A673 (cell line): ENCODE measurements around the gene MRRF. TPM values are rescaled to one million over a fixed set of nuclear protein-coding genes. Genes with fewer than 3 reads are reported as not detected.

ENCODE experiments used
- BruUV-seq: library from RNA; stranded (reverse); fragments of 400-500 nt; replicated peaks from 2 replicates; lab custom pipeline; 2021; lab: Mats Ljungman, UMichigan
- CTCF ChIA-PET: fragments of 300-600 bp; sonication (Branson Sonifier 250); formaldehyde crosslinking; loops from one replicate; lab custom pipeline; 2022; ENCODE audit warnings: antibody characterized with exemption; lab: Charles Lee
- POLR2A ChIA-PET: fragments of 300-600 bp; sonication (Branson Sonifier 250); formaldehyde crosslinking; loops from one replicate; lab custom pipeline; 2022; ENCODE audit warnings: antibody characterized with exemption; ENCODE audit not compliant: low non-redundant PET; lab: Charles Lee
- DNase-seq: peaks from one replicate; pipeline ENCODE4 v3.0.0-alpha.2; 2015; ENCODE audit warnings: low spot score
- H3K27ac ChIP-seq: fragments of 200-600 bp; sonication (generic); 2 replicates; pipeline ENCODE4 v1.5.1; 2016; ENCODE audit warnings: mixed run types, low read depth, mild to moderate bottlenecking, mixed read lengths, antibody characterized with exemption, low read length; ENCODE audit not compliant: poor library complexity, severe bottlenecking
- H3K27me3 ChIP-seq: fragments of 200-600 bp; sonication (generic); replicated peaks from 2 replicates; pipeline ENCODE4 v1.6.1; 2017; ENCODE audit warnings: mixed run types, low read depth, mild to moderate bottlenecking, mixed read lengths, antibody characterized with exemption, low read length; ENCODE audit not compliant: insufficient read depth, poor library complexity
- H3K36me3 ChIP-seq: fragments of 200-600 bp; sonication (generic); 2 replicates; pipeline ENCODE4 v1.6.1; 2016; ENCODE audit warnings: mixed run types, mild to moderate bottlenecking, mixed read lengths, antibody characterized with exemption, low read length; ENCODE audit not compliant: insufficient read depth, poor library complexity, severe bottlenecking
- H3K4me1 ChIP-seq: fragments of 200-600 bp; sonication (generic); 2 replicates; pipeline ENCODE4 v1.6.1; 2017; ENCODE audit warnings: mixed run types, mild to moderate bottlenecking, mixed read lengths, antibody characterized with exemption, low read length; ENCODE audit not compliant: insufficient read depth, poor library complexity, severe bottlenecking
- H3K4me3 ChIP-seq: fragments of 200-600 bp; sonication (generic); 2 replicates; pipeline ENCODE4 v1.5.1; 2016; ENCODE audit warnings: low read depth, mixed run types, mild to moderate bottlenecking, mixed read lengths, low read length; ENCODE audit not compliant: poor library complexity, severe bottlenecking
- H3K9me3 ChIP-seq: fragments of 200-600 bp; sonication (generic); 2 replicates; pipeline ENCODE4 v1.6.1; 2016; ENCODE audit warnings: mixed run types, low read depth, mild to moderate bottlenecking, mixed read lengths, antibody characterized with exemption, low read length; ENCODE audit not compliant: poor library complexity, severe bottlenecking
- CTCF ChIP-seq: fragments of 300-800, 200-600 bp; sonication (generic); conservative IDR thresholded peaks from 2 replicates; pipeline ENCODE4 v1.5.1; 2017; ENCODE audit warnings: low read depth, mild to moderate bottlenecking, antibody characterized with exemption, low read length, moderate library complexity, mixed read lengths
- EZH2 ChIP-seq: fragments of 200-600 bp; sonication (generic); IDR thresholded peaks from 2 replicates; pipeline ENCODE4 v1.6.1; 2017; ENCODE audit warnings: borderline replicate concordance, low read depth, mild to moderate bottlenecking, mixed read lengths, antibody characterized with exemption, low read length; ENCODE audit not compliant: poor library complexity, severe bottlenecking
- intact Hi-C: fragments of 100-400 bp; cut with micrococcal nuclease; formaldehyde crosslinking; loops from one replicate; pipeline ENCODE4 v1.10.0; 2022; ENCODE audit not compliant: unreplicated experiment
- total RNA-seq: library from RNA; stranded (reverse); gene quantifications from 2 replicates; pipeline ENCODE4 v1.2.3, GENCODE V29; 2021

MRRF gene
- total RNA-seq, 1 experiment from 2014 or later, result 44.9 TPM

GRCh38 chr9:122276096-122276495, 11.4 kb downstream of the MRRF start:
- H3K4me1 ChIP-seq, result no peaks in the 10 kb centered on the region
- POLR2A ChIA-PET, result no interaction called here
- H3K36me3 ChIP-seq, result peaks cover 37% of the 10 kb centered on the region
- TF ChIP-seq EZH2 (no peak), CTCF (no peak)
- peaks cover 21% of the 10 kb centered on the region for H3K9me3 ChIP-seq
- no peak overlapping the region for H3K4me3 ChIP-seq
- intact Hi-C loops, result no loop called here
- CTCF ChIA-PET, result no interaction called here
- BruUV-seq, result no TSS peak
- H3K27me3 ChIP-seq, result no peaks in the 10 kb centered on the region
- no peak for DNase-seq
- no peak overlapping the region for H3K27ac ChIP-seq

- no peak for TF ChIP-seq EZH2
- TF ChIP-seq CTCF, result no peak
- H3K4me1 ChIP-seq, result no peaks in the 10 kb centered on the region
- DNase-seq, result no peak
- BruUV-seq, result no TSS peak
- ChIA-PET POLR2A (no interaction called here), CTCF (no interaction called here)
- no peaks in the 10 kb centered on the region for H3K27me3 ChIP-seq
- H3K36me3 ChIP-seq, result peaks cover 28% of the 10 kb centered on the region
- H3K9me3 ChIP-seq, result peaks cover 21% of the 10 kb centered on the region
- no peak overlapping the region for H3K4me3 ChIP-seq
- intact Hi-C loops, result no loop called here
- no peak overlapping the region for H3K27ac ChIP-seq
These were observed 12.7 kb downstream of the MRRF start for GRCh38 chr9:122277285-122277897.

DNA sequence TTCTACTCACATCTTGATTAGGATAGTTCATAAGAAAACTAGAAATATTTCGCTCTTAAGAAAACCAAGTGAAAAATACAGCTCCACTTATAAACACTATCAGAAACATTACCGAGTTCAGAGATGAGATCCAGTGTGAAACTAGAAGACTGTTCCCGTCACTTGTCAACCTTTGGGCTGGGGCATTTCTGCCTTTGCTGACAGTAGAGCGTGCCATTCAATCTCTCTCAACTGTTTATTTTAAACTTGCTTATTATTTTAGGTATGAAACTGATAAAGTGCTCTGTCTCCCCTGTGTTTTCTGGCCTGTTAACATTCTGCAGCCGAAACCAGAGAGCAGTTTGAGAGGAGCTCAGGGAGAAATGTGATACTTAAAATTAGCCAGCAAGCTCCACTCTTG, 16.7 kb downstream of the MRRF start:
- Histone ChIP-seq H3K27me3 (no peaks in the 10 kb centered on the region), H3K27ac (no peak overlapping the region), H3K9me3 (peaks cover 13% of the 10 kb centered on the region), H3K36me3 (peaks cover 31% of the 10 kb centered on the region), H3K4me1 (no peaks in the 10 kb centered on the region), H3K4me3 (no peak overlapping the region)
- DNase-seq, result no peak
- POLR2A ChIA-PET, result no interaction called here
- BruUV-seq, result no TSS peak
- CTCF ChIA-PET, result no interaction called here
- intact Hi-C loops, result no loop called here
- TF ChIP-seq EZH2 (no peak), CTCF (no peak)
